Activated T-cell treated with anti-CD3 and anti-CD28 coated beads, Interleukin-2, amount 50 U/mL, for 4 hours (primary cell): ENCODE data around the gene ABI3. TPM values are rescaled to one million over a fixed set of nuclear protein-coding genes. Genes with fewer than 3 reads are reported as not detected.
A peak's percentile ranks its signal among the peaks of the same experiment; 100 is the strongest.

Source experiments
- ATAC-seq, 2 donors: fragments of 200-7000 bp; cut with Tn5 transposase; one replicate each; pipeline ENCODE4 v1.10.0; 2021
- DNase-seq: peaks from one replicate; pipeline ENCODE4 v3.0.0-alpha.2; 2020
- H3K27me3 Mint-ChIP-seq: one replicate; pipeline ENCODE4 v1.8.0; 2021; ENCODE audit warnings: low read depth, mixed read lengths
- H3K36me3 Mint-ChIP-seq: one replicate; pipeline ENCODE4 v1.8.0; 2022; ENCODE audit warnings: mixed read lengths; ENCODE audit not compliant: insufficient read depth
- H3K4me1 Mint-ChIP-seq: one replicate; pipeline ENCODE4 v1.8.0; 2021; ENCODE audit warnings: low read depth, mixed read lengths
- H3K4me3 Mint-ChIP-seq: one replicate; pipeline ENCODE4 v1.8.0; 2021; ENCODE audit warnings: mild to moderate bottlenecking, moderate library complexity, mixed read lengths
- H3K9me3 Mint-ChIP-seq: one replicate; pipeline ENCODE4 v1.8.0; 2021; ENCODE audit warnings: mixed read lengths
- total RNA-seq, 3 donors: library from RNA; stranded (reverse); gene quantifications; one replicate each; pipeline ENCODE4 v1.2.1, GENCODE V29; 2021

ABI3 gene
- total RNA-seq, 3 donors from 2014 or later, result 15.0 to 24.2 (median 22.7) TPM

DNA sequence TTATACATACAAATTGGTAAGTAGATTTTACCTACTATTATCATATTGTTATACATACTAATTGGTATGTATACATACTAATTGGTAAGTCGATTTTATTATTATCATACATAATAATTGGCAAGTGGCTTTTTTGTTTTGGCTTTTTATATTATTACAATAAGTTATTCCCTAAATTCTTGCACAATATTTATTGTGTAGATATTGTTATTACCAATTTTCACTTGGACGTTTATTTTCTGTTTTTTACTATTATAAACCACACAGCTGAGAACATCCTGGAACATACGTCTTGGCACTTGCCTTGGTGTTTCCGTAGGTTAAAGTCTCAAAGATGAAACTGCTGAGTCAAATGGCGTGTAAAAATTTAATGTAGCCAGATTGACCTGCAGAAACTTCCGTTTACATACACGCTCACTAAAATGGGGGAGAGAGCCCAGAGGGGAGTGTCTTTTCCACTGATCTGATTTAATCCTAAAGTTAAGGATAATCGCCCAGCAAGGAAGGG lies 19.0 kb upstream of the ABI3 start:
- no peaks in the 10 kb centered on the region for H3K36me3 Mint-ChIP-seq
- H3K9me3 Mint-ChIP-seq, result no peaks in the 10 kb centered on the region
- H3K4me1 Mint-ChIP-seq, result peaks cover 35% of the 10 kb centered on the region
- H3K4me3 Mint-ChIP-seq, result peak overlapping the region; percentile 89
- no peak for DNase-seq
- H3K27me3 Mint-ChIP-seq, result no peaks in the 10 kb centered on the region
- ATAC-seq, result no peak

DNA sequence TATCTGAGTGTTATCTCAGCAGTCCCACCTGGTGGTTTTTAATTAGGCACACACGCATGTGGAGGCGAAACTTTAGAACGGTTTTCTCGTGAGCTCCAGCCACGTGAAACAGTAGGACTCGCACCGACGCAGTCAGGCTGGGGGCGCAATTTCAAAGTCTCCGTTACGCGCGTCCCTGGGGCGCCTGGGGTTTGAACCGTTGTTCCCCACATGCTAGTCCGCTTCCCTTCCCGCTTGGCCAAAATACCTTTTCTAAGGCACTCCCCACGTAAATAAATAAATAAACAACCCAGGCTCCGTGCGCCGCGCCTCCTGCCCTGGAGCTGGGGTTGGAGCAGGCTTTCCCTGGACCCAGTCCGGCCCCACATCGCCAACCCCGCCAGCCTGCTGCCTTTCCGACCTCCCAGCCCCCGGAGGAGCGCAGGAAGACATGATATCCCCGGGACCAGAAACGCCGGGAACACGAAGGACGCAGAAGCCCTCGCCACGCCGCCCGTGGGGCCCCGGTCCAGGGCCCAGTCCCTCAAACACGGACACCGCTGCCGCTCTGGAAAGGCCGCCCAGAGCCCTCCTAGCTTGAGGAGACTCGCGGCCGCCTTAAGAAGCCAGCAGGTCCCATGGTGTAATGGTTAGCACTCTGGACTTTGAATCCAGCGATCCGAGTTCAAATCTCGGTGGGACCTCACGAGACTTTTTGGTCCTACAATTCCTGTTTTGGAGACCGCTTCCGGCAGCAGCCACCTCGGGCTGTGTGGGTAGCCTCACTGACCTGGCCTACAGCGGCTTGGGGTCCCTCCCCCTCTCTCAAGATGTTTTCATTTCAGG lies 18.4 kb upstream of the ABI3 start:
- Mint-ChIP-seq H3K27me3 (no peaks in the 10 kb centered on the region), H3K4me1 (peaks cover 35% of the 10 kb centered on the region), H3K4me3 (peak overlapping the region; percentile 89), H3K36me3 (no peaks in the 10 kb centered on the region), H3K9me3 (no peaks in the 10 kb centered on the region)
- DNase-seq, result peak; percentile 95
- ATAC-seq, result peak; percentile 53 to 67

DNA sequence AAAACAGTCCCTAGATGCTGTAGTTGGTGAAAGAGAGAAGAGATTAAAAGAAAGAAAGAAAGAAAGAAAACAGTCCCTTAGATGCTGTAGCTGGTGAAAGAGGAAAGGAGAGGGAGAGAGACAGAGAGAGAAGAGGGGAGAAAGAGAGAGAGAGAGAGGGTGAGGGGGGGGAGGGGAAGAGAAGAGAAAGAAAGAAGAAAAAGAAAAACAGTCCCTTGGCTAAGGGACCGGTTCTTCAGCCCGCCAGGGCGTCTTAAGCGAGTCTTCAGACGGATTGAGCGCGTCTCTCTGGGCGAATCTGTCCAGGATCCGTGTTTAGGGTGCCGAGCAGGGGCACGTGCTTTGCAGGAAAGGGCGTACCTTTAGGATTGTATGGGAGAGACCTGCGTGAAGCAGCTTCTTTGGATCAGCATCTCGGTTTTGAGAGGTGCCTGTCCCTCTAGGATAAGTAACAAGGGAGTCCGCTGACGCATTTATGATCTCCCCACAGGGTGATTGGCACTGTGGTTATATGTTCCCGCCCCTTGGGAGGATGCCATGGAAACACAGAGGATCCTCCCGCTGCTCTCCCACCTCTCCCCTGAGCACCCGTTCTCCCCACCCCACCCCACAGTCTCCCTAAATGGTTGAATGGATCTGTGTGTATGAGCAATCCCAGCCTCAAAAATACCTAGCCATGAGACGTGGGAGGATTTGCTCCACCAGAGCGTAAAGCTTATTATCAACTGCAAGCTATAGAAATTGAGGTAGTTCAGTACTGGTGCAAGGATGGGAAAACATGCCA lies 16.8 kb upstream of the ABI3 start:
- Mint-ChIP-seq H3K4me1 (peaks cover 35% of the 10 kb centered on the region), H3K4me3 (peak overlapping the region; percentile 89), H3K9me3 (no peaks in the 10 kb centered on the region), H3K36me3 (no peaks in the 10 kb centered on the region), H3K27me3 (no peaks in the 10 kb centered on the region)
- no peak for ATAC-seq
- no peak for DNase-seq

DNA sequence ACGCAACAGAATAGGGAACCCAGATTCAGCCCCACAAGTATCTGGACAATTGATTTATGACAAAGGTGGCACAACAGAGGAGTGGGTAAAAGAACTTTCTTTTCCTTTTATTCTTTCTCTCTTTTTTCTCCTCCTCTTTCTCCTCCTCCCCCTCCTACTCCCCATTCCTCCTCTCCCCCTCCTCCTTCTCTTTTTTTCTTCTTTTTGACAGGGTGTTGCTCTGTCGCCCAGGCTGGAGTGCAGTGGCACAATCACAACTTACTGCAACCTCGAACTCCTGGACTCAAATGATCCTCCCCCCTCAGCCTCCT lies 16.3 kb upstream of the ABI3 start:
- Mint-ChIP-seq H3K27me3 (no peaks in the 10 kb centered on the region), H3K4me1 (peaks cover 35% of the 10 kb centered on the region), H3K4me3 (peak overlapping the region; percentile 89), H3K9me3 (no peaks in the 10 kb centered on the region), H3K36me3 (no peaks in the 10 kb centered on the region)
- DNase-seq, result no peak
- ATAC-seq, result no peak

DNA sequence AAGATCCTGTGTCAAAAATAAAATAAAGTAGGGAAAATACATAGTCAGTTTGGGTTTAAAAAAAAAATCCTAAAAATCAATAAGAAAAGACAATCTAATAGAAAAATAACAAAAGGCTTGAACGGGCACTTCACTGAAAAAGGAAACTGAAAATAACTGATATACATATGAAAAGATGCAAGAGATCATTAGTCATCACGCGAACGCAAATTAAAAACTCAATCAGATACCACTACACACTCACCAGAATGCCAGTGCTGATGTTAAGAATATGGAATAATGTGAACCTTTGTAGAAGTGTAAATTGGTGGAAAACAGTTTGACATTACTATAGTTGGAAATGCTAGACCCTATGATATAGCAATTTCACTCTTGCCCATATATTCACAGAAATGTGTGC lies 14.8 kb upstream of the ABI3 start:
- no peak overlapping the region for H3K4me3 Mint-ChIP-seq
- no peak for DNase-seq

DNA sequence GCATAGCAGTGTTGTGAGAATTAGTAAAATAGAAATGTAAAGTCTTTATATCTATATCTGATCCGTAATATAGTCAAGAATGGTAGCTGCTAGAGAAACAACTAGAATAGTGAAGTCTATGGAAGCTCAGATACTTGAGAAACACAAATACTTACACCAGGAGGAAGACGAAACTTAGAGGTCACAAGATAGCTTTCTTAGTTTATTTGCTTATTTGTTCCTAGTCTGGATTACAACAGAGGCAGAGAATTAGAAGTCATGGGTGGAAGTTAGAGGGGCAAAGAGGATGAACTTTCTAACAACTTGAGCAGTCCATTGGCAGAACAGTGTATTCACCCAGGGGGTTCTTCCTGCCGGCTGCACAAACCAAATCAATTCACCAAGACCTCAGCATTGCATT lies 14.0 kb upstream of the ABI3 start:
- no peaks in the 10 kb centered on the region for H3K36me3 Mint-ChIP-seq
- no peaks in the 10 kb centered on the region for H3K27me3 Mint-ChIP-seq
- peaks cover 28% of the 10 kb centered on the region for H3K4me1 Mint-ChIP-seq
- no peaks in the 10 kb centered on the region for H3K9me3 Mint-ChIP-seq
- DNase-seq (no peak), ATAC-seq (no peak)
- H3K4me3 Mint-ChIP-seq, result no peak overlapping the region

More for the DNA sequence above, 14.8 kb upstream of the ABI3 start:
- peaks cover 32% of the 10 kb centered on the region for H3K4me1 Mint-ChIP-seq
- H3K36me3 Mint-ChIP-seq, result no peaks in the 10 kb centered on the region
- H3K27me3 Mint-ChIP-seq, result no peaks in the 10 kb centered on the region
- no peaks in the 10 kb centered on the region for H3K9me3 Mint-ChIP-seq
- no peak for ATAC-seq

DNA sequence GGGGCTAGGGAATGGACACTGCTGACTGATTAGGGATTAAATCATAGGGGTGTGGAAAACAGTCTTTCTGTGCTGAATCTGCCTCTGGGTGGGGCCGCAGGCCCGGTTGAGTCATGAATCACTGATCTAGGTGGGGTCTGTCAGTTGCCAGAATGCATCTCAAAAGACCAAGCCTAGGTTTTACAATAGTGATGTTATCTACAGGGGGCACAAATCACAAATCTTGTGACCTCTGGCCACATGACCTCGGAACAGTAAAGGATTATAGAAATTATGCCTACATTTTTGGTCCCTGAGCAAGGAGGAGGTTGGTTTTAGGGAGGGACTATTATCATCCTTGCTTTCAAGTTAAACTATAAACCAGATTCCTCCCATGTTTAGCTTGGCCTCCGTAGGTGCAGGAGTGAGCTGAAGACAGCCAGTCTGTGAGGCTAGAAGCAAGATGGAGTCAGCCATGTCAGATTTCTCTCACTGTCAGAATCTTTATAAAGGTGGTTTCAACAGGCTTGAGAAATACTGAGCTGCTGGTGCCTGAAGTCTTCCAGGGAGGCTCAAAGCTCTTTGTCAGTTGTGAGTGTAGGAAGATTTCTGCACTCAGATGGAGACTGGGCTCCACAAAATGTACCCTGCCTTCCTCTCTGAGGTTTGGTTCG lies 13.0 kb upstream of the ABI3 start:
- H3K27me3 Mint-ChIP-seq, result no peaks in the 10 kb centered on the region
- H3K4me1 Mint-ChIP-seq, result peaks cover 26% of the 10 kb centered on the region
- H3K36me3 Mint-ChIP-seq, result no peaks in the 10 kb centered on the region
- no peak overlapping the region for H3K4me3 Mint-ChIP-seq
- ATAC-seq (no peak), DNase-seq (no peak)
- H3K9me3 Mint-ChIP-seq, result no peaks in the 10 kb centered on the region

DNA sequence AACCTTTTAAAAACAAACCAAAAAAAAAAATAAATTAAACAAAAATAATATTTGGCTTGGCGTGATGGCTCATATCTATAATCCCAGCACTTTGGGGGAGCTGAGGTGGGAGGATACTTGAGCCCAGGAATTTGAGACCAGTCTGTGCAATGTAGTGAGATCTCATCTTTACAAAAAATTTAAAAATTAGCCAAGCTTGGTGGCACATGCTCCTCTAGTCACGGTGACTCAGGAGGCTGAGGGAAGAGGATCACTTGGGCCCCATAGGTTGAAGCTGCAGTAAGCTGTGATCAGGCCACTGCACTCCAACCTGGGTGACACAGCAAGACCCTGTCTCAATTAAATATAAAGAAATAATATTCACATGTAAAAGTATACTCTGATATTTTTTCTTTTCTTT lies 12.3 kb upstream of the ABI3 start:
- H3K4me1 Mint-ChIP-seq, result peaks cover 20% of the 10 kb centered on the region
- no peaks in the 10 kb centered on the region for H3K9me3 Mint-ChIP-seq
- DNase-seq, result no peak
- no peak for ATAC-seq
- H3K36me3 Mint-ChIP-seq, result no peaks in the 10 kb centered on the region
- H3K4me3 Mint-ChIP-seq, result no peak overlapping the region
- H3K27me3 Mint-ChIP-seq, result no peaks in the 10 kb centered on the region

DNA sequence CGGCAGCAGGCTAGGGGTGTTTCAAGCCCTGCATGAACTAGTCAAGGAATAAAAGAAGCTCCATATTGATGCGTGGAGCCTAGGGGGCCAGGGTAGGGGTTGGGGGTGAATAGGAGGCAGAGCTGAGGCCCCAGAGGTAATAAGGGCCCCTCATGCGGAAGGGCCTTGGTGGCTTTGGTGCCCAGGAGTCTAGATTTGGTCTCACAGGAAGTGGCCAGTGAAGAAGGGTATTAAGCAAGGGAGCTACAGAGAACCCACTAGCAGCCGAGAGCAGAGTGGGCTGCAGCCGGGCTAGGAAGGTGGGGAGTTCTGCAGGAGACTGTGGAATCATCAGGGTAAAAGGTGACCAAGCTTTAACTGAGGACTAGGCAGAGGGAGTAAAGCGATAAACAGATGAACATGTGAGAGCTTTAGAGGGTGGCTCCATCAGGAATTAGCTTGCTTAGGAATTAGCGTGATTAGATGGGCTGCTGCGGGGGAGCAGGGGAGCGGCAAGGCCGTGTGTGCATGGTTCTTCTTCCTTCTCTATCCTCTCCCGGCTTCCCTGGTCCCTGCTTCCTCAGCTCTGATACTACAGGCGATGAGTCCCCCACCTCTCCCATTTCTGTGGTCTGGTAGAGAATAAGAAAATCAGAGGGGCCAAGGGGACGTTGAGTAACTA lies 10.0 kb upstream of the ABI3 start:
- peaks cover 5% of the 10 kb centered on the region for H3K4me1 Mint-ChIP-seq
- no peaks in the 10 kb centered on the region for H3K36me3 Mint-ChIP-seq

DNA sequence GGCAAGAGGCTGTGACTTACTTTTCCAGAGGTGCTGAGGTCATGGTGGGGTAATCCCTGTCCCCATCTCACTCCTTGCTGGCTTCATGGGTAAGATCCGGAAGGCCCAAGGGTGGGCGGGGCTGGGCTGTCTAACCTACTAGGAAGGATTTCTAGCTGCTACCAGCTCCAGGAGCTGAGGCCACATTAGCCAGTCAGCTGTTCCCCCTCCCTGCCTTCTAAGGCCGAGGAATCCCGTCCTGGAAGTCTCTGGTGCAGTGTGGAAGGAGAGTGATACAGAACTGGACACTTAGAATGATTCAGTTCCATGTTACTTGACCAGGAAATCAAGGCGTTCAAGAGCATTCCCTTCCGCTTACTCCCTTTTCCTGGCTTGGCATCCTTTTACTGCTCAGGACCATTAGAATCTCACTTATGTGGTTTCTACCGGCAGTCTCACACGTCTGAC lies 9.0 kb upstream of the ABI3 start:
- DNase-seq, result no peak
- H3K4me3 Mint-ChIP-seq, result no peak overlapping the region
- no peak for ATAC-seq
- H3K36me3 Mint-ChIP-seq, result peaks cover 2% of the 10 kb centered on the region
- no peaks in the 10 kb centered on the region for H3K4me1 Mint-ChIP-seq
- no peaks in the 10 kb centered on the region for H3K27me3 Mint-ChIP-seq
- H3K9me3 Mint-ChIP-seq, result no peaks in the 10 kb centered on the region

More for the DNA sequence above, 10.0 kb upstream of the ABI3 start:
- Mint-ChIP-seq H3K4me3 (no peak overlapping the region), H3K27me3 (no peaks in the 10 kb centered on the region), H3K9me3 (no peaks in the 10 kb centered on the region)
- ATAC-seq (no peak), DNase-seq (no peak)

DNA sequence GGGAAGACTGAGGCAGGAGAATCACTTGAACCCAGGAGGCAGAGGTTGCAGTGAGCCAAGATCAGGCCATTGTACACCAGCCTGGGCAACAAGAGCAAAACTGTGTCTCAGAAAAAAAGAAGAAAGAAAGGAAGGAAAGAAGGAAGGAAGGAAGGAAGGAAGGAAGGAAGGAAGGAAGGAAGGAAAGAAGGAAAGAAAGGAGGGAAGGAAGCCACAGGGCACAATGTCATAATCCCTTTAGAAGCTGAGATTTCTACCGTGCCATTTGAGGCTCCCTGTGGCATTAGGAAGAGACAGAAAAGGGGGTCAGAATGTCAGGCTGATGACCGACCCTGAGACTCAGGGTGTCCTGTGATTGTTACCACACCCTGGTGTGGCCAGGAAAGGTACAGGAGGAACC lies 6.7 kb upstream of the ABI3 start:
- Mint-ChIP-seq H3K4me3 (no peak overlapping the region), H3K36me3 (peaks cover 2% of the 10 kb centered on the region), H3K4me1 (peaks cover 8% of the 10 kb centered on the region), H3K9me3 (no peaks in the 10 kb centered on the region), H3K27me3 (no peaks in the 10 kb centered on the region)
- ATAC-seq (no peak), DNase-seq (no peak)

DNA sequence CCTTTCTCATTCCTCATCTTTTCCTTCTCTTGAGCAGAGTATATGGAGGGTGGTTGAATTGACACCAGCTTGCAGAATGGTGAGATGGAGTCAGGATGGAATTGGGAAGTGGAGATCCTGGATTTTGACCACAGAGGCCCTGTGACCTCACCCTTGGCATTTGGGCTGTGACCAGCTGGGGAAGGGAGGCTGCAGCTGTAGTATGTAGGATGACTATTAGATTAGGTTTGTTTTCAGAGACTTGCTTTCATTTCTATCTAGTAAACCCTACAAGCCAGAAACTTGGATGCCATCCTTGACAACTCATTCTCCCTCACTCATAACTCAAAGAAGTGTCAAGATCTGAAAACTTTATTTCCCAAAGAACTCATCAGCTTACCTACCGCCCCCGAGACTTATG lies 6.0 kb upstream of the ABI3 start:
- H3K4me3 Mint-ChIP-seq, result no peak overlapping the region
- DNase-seq (no peak), ATAC-seq (no peak)
- no peaks in the 10 kb centered on the region for H3K9me3 Mint-ChIP-seq
- no peaks in the 10 kb centered on the region for H3K27me3 Mint-ChIP-seq
- H3K4me1 Mint-ChIP-seq, result peaks cover 15% of the 10 kb centered on the region
- H3K36me3 Mint-ChIP-seq, result peaks cover 2% of the 10 kb centered on the region

DNA sequence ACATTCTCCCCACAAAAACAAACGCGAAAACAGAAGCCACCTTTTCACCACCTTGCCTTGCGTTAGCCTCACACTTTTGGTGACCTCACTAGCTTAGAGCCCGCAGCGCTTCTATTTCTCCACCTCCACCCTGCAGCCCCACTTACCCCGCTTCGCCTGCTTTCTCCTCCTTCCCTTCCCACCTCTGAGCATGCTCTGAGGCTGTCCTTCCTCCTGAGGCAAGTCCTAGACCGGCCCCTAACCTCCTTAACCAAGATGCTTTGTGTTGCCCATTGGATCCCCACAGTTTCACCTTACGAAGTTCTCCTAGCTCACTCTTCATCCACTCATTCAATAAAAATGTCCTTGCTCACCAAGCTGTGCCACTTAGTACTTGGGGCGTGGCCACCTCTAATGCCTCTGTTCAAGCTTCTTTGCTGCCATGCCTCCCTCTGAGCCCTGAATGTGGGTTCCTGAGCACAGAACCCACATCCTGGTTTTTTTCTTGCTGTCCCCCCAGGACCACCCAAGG lies 1.4 kb upstream of the ABI3 start:
- no peak for DNase-seq
- Mint-ChIP-seq H3K4me3 (peak overlapping the region; percentile 84), H3K36me3 (peaks cover 2% of the 10 kb centered on the region)

DNA sequence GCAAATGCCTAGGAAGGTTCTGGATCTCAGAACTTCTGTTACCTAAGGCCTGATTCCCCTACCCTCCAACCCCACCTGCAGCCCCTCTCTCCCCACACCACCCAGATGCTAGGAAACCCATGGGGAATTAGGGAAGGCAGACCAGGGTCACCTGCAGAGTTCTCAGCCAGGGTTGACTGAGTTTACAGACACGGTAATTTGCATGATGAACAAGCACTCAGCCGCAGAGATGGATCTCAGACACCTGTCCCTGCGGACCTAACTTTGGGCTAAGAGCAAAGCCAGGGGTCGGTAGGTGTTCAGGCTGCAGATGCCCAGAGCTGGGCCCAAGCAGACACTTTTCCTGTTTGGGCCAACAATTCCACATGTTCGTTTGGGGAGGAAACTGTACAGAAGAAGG lies 2.9 kb downstream of the ABI3 start:
- no peak for DNase-seq
- H3K4me3 Mint-ChIP-seq, result peak overlapping the region; percentile 28
- H3K9me3 Mint-ChIP-seq, result no peaks in the 10 kb centered on the region
- peaks cover 85% of the 10 kb centered on the region for H3K4me1 Mint-ChIP-seq
- H3K27me3 Mint-ChIP-seq, result no peaks in the 10 kb centered on the region
- peaks cover 5% of the 10 kb centered on the region for H3K36me3 Mint-ChIP-seq
- ATAC-seq, result no peak

More for the DNA sequence above, 1.4 kb upstream of the ABI3 start:
- ATAC-seq, result peak in 1 of 2 donors; percentile 13
- Mint-ChIP-seq H3K27me3 (no peaks in the 10 kb centered on the region), H3K9me3 (no peaks in the 10 kb centered on the region), H3K4me1 (peaks cover 54% of the 10 kb centered on the region)
